Measurements from ENCODE around the gene PRMT7.

The PRMT7 gene

DNA sequence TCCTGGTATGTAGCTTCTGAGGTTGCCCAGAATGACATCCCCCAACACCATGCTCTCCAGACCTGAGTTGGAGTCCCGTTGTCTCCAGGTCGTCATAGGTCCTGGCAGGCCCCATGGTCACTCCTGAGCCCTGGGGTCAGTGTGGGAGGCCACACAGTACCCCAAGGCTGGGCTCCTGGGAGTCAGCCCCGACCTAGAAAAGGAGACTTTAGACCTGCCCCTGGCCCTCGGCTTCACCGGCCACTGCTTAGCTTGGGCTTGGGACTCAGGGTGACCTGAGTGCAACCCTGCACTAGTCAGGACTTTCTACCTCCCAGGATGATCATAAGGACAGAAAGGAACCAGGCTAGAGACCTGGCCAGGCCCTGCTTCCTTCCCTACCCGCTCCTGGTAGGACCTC lies 65.8 kb downstream of the PRMT7 start:
- no peak for DNase-seq (ENCODE audit: low spot score)

DNA sequence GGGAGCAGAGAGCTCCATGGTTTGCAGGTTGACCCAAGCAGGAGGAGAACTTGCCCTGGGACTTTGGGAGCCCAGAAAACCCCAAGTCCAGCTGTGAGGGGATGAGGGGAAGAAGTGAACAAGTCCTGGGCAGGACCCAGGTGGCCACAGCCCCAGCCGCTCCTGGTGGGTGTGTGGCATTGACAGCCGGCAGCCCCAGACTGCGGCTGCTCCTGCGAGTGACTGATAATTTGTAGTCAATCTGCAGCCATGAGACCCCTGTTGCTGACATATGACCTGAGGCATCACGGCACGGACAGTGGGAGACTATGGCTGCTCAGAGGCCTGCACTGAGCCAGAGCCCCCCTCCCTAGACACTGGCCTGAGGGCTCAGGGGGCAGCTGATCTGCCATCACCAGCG lies 66.4 kb downstream of the PRMT7 start:
- no peak for DNase-seq (ENCODE audit: low spot score)

- no peak for DNase-seq (ENCODE audit: low spot score)
Observed at GRCh38 chr16:68377667-68378393, 67.0 kb downstream of the PRMT7 start.

DNA sequence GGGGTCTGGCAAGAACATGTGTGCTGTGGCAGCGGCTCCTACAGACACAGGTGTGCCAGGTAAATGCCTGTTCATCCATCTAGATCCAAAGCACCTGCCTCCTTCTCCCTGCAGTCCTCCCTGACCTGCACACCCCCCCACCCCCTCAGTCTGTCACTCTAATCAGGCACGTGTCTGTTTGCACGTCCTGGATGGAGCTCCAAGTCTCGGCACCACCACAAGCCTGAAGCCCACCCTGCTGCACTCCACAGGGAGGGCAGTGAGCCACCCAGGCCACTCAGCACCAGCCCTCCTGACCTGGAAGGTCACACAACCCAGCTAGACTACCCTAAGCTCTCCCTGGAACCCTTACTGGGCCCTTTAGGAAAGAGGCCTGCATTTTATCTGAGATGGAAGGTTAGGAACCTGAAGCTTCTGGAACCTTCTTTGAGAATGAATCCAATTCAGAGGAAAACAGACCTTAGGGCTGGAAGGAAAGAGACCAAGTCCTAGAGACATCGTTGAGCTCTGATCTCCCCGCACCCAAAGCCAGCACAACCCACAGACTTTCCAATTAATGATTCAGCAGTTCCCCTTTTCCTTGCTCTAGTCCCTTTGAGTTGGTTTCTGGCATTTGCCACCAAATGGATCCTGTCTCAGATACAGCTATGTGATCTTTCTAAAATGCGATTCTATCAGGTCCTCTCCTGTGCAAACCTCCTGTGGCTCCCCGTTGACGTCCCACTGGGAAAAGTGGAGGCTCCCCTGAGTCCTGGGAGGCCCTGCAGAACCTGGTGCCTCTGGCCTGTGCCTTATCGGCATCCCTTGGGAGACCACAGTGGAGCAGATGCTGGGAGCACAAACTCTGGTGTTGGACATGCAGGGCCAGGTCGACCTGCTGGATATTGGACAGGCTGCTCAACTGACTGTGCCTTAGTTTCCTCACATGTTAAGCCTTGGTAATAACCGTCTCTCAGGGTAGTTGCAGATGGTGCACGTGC lies 67.9 kb downstream of the PRMT7 start:
- DNase-seq (ENCODE audit: low spot score), result no peak

DNA sequence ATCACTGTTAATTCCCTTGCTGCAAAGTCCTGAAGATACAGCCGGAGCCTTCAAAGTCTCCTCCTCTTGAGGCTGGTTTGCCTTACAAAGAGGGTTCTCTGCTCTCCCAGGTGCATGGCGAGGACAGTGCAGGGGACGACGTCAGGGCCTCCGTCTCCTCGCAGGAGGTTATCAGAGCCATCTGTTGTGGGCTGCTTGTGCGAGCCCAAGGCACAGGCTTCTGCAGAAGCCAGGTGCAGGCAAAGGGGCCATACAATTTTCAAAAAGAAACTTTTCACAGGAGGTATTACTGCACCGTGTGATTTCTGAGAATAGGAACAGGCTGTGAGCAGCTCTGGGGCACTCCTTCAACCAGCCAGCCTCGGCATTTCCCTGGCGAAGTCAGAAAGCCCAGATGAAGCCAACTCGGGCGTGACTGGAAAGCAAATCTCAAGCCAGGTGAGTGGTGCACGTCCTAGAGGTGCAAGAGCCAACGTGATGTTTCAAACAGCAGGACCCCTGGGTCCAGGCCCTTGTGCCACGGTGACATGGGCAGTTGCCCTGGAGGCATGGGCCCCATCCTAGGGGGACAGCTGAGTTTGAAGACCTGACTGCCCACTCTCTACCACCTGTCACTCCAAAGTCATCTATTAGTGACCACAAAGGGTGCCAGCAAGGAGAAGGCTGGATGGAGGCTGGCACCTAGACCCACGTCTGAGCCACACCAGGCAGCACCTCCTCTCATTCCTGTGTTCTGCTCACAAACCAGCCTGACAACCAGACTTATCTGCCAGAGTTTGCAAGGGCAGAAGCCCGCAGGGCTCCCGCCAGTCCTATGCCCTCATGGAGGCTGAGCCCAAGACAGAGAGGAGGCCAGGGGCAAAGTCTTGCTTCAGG lies 68.9 kb downstream of the PRMT7 start:
- no peak for DNase-seq (ENCODE audit: low spot score)

GRCh38 chr16:68380348-68380670 lies 69.5 kb downstream of the PRMT7 start:
- DNase-seq (ENCODE audit: low spot score), result no peak

DNA sequence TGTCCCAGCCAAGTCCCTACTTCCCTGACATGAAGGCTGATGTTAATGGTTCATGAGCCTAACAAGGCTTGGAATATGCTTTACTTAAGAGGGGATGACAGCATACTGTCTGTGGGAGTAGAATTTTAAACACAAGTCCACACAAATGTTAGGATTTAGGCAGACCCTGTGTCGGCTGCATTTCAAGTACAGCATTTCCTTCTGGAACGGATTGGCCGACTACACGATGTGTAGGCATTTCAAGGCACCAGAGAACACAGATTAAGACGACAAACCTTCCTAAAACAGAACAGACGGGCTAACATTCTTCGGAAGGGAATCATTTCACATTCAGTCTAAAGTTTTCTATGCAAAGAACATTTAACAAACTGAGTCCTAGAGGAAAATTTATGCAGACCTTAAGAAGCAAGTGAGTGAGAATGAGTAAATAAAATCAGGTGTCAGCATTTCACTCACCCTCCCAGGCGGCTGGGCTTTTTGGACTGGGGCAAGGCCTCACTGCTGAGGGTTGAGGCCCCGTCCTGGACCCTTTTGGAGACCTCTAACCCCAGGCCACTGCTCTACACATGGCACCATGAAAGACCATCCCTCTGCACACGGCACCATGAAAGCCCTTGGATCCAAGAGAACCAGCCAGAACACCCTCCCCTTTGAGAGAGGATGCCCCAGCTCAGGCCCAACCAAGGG lies 70.0 kb downstream of the PRMT7 start:
- no peak for DNase-seq (ENCODE audit: low spot score)

DNA sequence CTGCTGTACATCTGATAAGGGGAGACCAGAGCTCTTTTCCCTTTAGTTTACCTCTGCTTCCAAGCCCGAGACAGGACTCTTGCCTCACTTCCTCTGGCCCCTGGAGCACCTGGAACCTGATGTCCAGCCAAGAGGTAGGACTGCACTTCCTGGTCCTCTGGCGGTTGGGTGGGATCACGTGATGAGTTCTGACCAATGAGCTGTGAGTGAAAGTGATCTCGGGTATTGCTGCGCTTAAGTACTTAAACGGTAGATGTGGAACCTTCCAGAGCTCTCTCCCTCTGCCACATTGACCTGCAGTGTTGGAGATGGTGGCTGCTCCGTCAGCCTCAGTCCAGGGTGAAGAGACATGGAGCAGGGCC lies 70.5 kb downstream of the PRMT7 start:
- DNase-seq (ENCODE audit: low spot score), result no peak

DNA sequence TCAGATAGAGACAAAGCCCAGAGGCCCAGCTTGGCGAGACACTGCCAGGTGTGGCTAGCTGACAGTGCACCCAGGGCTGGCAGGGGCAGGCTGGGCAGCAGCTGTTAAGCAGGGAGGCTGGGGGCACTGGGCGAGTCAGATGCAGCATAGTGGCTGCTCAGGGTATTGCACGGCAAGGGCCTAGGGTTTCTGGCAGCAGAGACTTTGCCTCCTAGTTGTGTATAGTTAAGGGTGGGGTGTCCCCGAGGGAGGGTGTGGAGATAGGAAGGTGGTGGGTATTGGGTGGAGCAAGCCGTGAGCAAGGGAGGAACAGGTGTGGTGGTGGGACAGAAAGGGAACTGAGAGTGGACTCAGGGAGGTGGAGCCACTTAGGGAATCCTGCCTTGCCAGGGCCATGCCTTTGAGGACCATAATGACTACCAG lies 71.5 kb downstream of the PRMT7 start:
- DNase-seq (ENCODE audit: low spot score), result no peak

GRCh38 chr16:68383858-68384257 lies 73.0 kb downstream of the PRMT7 start:
- no peak for DNase-seq (ENCODE audit: low spot score)

- no peak for DNase-seq (ENCODE audit: low spot score)
Observed at GRCh38 chr16:68384288-68385161, 73.7 kb downstream of the PRMT7 start.

GRCh38 chr16:68385371-68385770 lies 74.6 kb downstream of the PRMT7 start:
- DNase-seq (ENCODE audit: low spot score), result no peak

- no peak for DNase-seq (ENCODE audit: low spot score)
Observed at GRCh38 chr16:68386628-68387027, 75.8 kb downstream of the PRMT7 start.

GRCh38 chr16:68387301-68387700 lies 76.5 kb downstream of the PRMT7 start:
- DNase-seq (ENCODE audit: low spot score), result no peak

DNA sequence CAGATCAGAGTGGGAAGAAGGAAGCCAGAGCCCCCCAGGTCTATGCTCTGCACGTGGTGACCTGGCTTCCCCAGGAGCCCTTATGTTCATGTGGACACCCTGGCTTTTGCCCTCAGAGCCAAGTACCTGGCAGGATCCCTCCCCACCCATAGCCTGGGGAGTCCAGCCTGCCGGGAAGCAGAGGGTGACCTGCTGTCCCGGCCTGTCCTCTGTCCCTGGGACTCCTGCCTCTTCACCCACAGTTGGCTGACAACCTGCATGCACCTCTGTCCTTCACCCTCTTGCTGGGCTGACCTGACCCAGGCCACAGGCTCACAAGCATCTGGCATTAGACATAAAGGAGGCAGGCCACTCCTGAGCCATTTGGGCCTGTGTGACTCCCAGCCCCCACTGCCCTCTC lies 77.3 kb downstream of the PRMT7 start:
- DNase-seq (ENCODE audit: low spot score), result no peak

GRCh38 chr16:68389006-68389405 lies 78.2 kb downstream of the PRMT7 start:
- DNase-seq (ENCODE audit: low spot score), result no peak

DNA sequence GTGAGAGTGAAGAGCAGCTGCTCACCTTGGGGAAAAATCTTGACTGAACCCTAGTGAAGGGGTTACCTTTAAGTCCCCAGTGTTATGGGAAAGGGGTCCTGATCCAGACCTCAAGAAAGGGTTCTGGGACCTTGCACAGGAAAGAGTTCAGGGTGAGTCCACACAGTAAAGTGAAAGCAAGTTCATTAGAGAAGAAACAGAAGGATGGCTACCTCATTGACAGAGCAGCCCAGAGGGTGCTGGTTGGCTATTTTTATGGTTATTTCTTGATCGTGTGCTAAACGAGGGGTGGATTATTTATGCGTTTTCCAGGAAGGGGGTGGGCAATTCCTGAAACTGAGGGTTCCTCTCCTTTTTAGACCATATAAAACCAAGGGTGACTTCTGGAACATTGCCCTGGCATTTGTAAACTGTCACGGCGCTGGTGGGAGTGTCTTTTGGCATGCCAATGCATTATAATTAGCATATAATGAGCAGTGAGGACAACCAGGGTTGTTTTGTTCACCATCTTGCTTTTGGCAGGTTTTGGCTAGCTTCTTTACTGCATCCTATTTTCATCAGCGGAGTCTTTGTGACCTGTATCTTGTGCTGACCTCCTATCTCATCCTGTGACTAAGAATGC lies 79.0 kb downstream of the PRMT7 start:
- no peak for DNase-seq (ENCODE audit: low spot score)

GRCh38 chr16:68393333-68393732 lies 82.5 kb downstream of the PRMT7 start:
- no peak for DNase-seq (ENCODE audit: low spot score)

DNA sequence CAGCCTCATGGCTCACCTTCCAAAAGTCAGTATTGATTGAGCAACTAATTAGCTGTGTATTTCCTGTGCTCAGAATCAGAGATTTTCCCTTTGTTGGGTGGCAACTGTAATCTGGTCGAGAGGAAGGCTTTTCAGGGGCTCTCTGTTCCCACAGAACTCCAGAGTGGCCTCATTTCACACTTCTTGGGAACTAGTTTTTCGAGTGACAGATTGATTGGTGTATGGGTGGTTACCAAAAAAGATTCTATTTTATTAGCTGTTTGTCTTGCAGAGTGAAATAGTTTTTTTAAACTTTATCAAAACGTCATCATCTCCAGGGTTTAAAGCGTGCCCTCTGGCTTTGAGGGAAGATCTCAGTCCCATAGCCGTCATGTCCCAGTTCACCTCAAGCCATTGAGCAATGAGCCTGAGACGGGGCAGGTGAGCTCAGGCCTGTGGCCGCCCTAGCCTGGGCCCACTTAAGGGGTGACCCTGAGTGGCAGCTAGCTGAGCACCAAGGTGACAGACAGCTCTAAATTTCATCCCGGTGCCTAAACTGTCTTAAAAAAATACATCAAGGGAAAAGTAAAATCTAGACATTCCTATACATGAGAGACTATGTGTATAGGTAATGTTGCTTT lies 84.5 kb downstream of the PRMT7 start:
- DNase-seq (ENCODE audit: low spot score), result no peak

DNA sequence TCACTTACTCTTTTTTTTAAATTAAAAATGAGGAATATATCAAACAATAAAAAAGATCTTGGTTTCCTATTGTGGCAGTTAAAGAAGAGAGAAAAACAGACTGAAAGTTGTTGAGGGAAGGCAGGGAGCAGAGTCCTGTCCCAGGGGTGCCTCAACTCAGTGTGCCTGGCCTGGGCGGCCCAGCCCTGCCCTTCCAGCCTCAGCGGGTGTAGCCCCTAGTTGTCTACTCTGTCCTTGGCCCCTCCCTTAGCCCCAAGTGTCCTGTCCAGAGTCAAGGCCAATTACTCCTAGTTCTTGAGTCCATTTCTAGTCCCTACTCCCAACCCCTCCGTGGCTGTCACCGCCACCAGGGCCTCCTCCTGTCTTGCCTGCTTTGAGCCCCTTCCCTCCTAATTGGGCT lies 85.0 kb downstream of the PRMT7 start:
- no peak for DNase-seq (ENCODE audit: low spot score)

Data from activated CD4-positive, alpha-beta T cell treated with anti-CD3 and anti-CD28 coated beads, Interleukin-2, Interleukin-4, amounts not matched to agents 100 ng/mL and 50 ng/mL, durations not matched to agents 16 hours and 8 hours (primary cell).